T-helper 22 cell (primary cell): ENCODE data around the gene DRGX.

Experiments
- DNase-seq: peaks from one replicate; pipeline ENCODE4 v3.0.0-alpha.2; 2020; ENCODE audit warnings: low read depth

DRGX gene

GRCh38 chr10:49318755-49319154 lies 77.1 kb downstream of the DRGX start:
- DNase-seq, result no peak

DNA sequence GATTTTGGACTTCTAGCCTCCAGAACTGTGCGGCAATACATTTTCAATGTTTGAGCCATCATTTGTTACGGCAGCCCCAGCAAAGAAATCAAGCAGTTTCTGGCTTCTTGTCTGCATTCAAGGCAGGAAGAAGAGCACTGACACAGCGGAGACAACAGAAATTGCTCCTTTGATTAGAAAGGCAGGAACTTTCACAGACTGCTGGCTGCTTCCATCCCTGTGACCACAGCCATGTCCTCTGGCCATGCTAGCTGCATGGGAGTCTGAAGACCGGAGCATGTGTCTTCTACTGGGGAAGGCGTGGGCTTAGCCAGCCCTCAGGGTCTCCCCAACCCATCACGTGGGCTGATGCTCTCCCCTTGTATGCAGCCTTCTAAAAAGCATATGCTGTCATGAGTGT lies 77.9 kb downstream of the DRGX start:
- DNase-seq, result no peak

DNA sequence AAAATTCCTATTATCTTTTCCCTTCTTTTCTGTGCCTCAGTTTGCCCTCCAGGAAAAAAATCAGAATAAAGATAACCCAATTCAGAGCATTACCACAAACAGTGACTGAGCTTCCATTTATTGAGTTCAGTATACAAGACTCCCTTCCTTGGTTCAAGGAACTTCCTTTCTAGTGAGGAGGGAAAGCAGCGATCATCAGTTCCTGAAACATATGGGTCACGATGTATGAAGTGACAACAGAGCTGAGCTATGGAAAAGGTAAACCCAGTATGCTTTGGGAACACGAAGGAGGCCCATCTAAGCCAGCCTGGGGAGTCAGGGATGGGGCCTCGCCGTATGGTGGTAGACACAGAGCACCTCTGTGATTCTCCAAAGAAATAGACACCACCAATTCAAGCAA lies 81.1 kb downstream of the DRGX start:
- DNase-seq, result no peak
